ENCODE data around the gene CNIH2. TPM values are rescaled to one million over a fixed set of nuclear protein-coding genes. Genes with fewer than 3 reads are reported as not detected.

The CNIH2 gene
- total RNA-seq, 1 experiment from 2014 or later = 1.3 TPM

DNA sequence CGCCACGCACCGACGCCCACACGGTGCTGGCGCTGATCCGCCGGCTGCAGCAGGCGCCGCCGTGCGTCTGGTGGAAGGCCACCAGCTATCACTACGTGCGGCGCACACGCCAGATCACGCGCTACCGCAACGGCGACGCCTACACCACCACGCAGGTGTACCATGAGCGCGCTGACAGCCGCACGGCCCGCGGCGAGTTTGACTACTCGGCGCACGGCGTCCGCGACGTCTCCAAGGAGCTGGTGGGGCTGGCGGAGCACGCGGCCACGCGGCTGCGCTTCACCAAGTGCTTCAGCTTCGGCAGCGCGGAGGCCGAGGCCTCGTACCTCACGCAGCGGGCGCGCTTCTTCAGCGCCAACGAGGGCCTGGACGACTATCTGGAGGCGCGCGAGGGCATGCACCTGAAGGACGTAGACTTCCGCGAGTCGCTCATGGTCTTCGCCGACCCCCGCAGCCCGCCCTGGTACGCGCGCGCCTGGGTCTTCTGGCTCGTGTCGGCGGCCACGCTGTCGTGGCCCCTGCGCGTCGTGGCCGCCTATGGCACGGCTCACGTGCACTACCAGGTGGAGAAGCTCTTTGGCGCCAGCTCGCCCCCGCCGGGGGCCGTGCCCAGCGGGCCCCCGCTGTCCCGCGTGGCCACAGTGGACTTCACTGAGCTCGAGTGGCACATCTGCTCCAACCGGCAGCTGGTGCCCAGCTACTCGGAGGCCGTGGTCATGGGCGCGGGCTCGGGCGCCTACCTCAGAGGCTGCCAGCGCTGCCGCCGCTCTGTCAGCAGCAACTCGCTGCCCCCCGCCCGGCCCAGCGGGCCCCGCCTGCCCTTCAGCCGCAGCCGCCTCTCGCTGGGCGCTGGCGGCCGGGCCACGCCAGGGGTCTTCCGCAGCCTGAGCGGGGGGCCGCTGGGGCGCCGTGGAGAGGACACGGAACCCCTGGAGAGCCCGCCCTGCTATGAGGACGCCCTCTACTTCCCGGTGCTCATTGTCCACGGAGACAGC lies 16.9 kb downstream of the CNIH2 start:
- RAD21 ChIA-PET (ENCODE audit: low non-redundant PET in 1 of 2, low total read pairs in 2 of 2, uncharacterized antibody in 2 of 2, unreplicated experiment in 2 of 2) = no interaction called here
- Histone ChIP-seq H2AFZ (ENCODE audit: low read depth, low read length, poor library complexity, severe bottlenecking) (no peak overlapping the region), H3K27ac (ENCODE audit: low read depth, low read length) (no peak overlapping the region), H3K4me1 (ENCODE audit: control insufficient read depth in 1 of 2, insufficient read depth in 2 of 2, low read length in 2 of 2) (peaks cover 16 to 29% of the 10 kb centered on the region in 2 experiments), H3K79me2 (ENCODE audit: insufficient read depth, low read length) (no peaks in the 10 kb centered on the region), H3K9ac (ENCODE audit: low read length) (no peak overlapping the region), H3K36me3 (ENCODE audit: control insufficient read depth in 1 of 2, insufficient read depth in 2 of 2, low read length in 2 of 2) (no peaks in the 10 kb centered on the region), H3K27me3 (ENCODE audit: insufficient read depth, low read length) (no peaks in the 10 kb centered on the region), H3K4me3 (replicated peaks in 1 of 2; ENCODE audit: low read depth in 1 of 2, low read length in 2 of 2) (no peak overlapping the region), H3K9me3 (ENCODE audit: control insufficient read depth in 1 of 2, insufficient read depth in 1 of 2, low read depth in 1 of 2, low read length in 2 of 2) (no peaks in the 10 kb centered on the region), H4K20me1 (ENCODE audit: insufficient read depth) (no peaks in the 10 kb centered on the region), H3K9me2 (ENCODE audit: insufficient read depth) (no peaks in the 10 kb centered on the region), H3K4me2 (ENCODE audit: low read length) (no peak overlapping the region)
- no peak for TF ChIP-seq EGR1 (IDR thresholded peaks at IDR 0.05; ENCODE audit: low read depth)
- TF ChIP-seq CEBPB (IDR thresholded peaks at IDR 0.05; ENCODE audit: low read depth) = no peak
- TF ChIP-seq, protein P1, sequence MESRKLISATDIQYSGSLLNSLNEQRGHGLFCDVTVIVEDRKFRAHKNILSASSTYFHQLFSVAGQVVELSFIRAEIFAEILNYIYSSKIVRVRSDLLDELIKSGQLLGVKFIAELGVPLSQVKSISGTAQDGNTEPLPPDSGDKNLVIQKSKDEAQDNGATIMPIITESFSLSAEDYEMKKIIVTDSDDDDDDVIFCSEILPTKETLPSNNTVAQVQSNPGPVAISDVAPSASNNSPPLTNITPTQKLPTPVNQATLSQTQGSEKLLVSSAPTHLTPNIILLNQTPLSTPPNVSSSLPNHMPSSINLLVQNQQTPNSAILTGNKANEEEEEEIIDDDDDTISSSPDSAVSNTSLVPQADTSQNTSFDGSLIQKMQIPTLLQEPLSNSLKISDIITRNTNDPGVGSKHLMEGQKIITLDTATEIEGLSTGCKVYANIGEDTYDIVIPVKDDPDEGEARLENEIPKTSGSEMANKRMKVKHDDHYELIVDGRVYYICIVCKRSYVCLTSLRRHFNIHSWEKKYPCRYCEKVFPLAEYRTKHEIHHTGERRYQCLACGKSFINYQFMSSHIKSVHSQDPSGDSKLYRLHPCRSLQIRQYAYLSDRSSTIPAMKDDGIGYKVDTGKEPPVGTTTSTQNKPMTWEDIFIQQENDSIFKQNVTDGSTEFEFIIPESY (IDR thresholded peaks at IDR 0.05; ENCODE audit: extremely low read depth, insufficient replicate concordance, low read length) = no peak
- no peak for TF ChIP-seq ZFX (IDR thresholded peaks at IDR 0.05)
- TF ChIP-seq REST (IDR thresholded peaks at IDR 0.05; ENCODE audit: low read depth) = no peak
- TF ChIP-seq SIN3A (IDR thresholded peaks at IDR 0.05; ENCODE audit: low read depth) = no peak
- TF ChIP-seq ZNF274 (IDR thresholded peaks at IDR 0.05; ENCODE audit: low read depth, low read length) = no peak
- TF ChIP-seq EZH2phosphoT487 (IDR thresholded peaks at IDR 0.05; ENCODE audit: borderline replicate concordance) = no peak
- no peak for TF ChIP-seq TCF7L2 (IDR thresholded peaks at IDR 0.05; ENCODE audit: borderline replicate concordance, extremely low read depth, insufficient read depth, insufficient read length)
- no peak for TF ChIP-seq FOSL1 (IDR thresholded peaks at IDR 0.05; ENCODE audit: low read depth)
- TF ChIP-seq CTCF (IDR thresholded peaks at IDR 0.05 in 2 of 3, conservative IDR thresholded peaks at IDR 0.05 in 1 of 3; ENCODE audit: borderline replicate concordance in 1 of 3, insufficient read depth in 1 of 3, low read depth in 2 of 3, low read length in 2 of 3) = no peak
- TF ChIP-seq SRF (IDR thresholded peaks at IDR 0.05; ENCODE audit: low read depth) = no peak
- no peak for TF ChIP-seq ELF1 (IDR thresholded peaks at IDR 0.05; ENCODE audit: borderline replicate concordance, low read depth)
- no peak for TF ChIP-seq SP1 (IDR thresholded peaks at IDR 0.05; ENCODE audit: low read depth)
- TF ChIP-seq JUND (IDR thresholded peaks at IDR 0.05) = no peak
- TF ChIP-seq ATF3 (IDR thresholded peaks at IDR 0.05) = no peak
- no peak for TF ChIP-seq CBX3 (IDR thresholded peaks at IDR 0.05; ENCODE audit: low read depth)
- ATAC-seq (no peak), DNase-seq (ENCODE audit: low read depth, low spot score) (no peak)
- intact Hi-C loops (cut with micrococcal nuclease) = no loop called here
- POLR2A ChIA-PET = no interaction called here
- no TSS peak for BruUV-seq (replicated peaks)
- CTCF ChIA-PET = no interaction called here

Data from HCT116 (cell line).